Kidney (tissue), 14 donors: ENCODE measurements around the gene PCYT1A. TPM values are rescaled to one million over a fixed set of nuclear protein-coding genes. Genes with fewer than 3 reads are reported as not detected.

Experiments
- DNase-seq, 5 donors: peaks; one replicate each; pipeline ENCODE4 v3.0.0-alpha.2; 2013 to 2020
- FAIRE-seq: peaks from 2 replicates; lab custom pipeline; 2012; peaks lifted over from hg19 to GRCh38; lab: Jason Lieb, UNC
- H3K27ac ChIP-seq, 2 donors: one replicate each; pipeline ENCODE4 v1.7.0; 2013; ENCODE audit warnings: low read depth in 2 of 2, low read length in 2 of 2, inconsistent platforms in 1 of 2
- H3K27me3 ChIP-seq: one replicate; pipeline ENCODE4 v1.7.1; 2013; ENCODE audit warnings: low read length, inconsistent platforms; ENCODE audit not compliant: control insufficient read depth, insufficient read depth
- H3K36me3 ChIP-seq, 3 donors: one replicate each; pipeline versions ENCODE4 v1.7.0 to v1.7.1; 2013; ENCODE audit warnings: low read length in 3 of 3, control low read depth in 1 of 3, inconsistent platforms in 1 of 3; ENCODE audit not compliant: insufficient read depth in 3 of 3, control insufficient read depth in 2 of 3
- H3K4me1 ChIP-seq, 3 donors: one replicate each; pipeline versions ENCODE4 v1.7.0 to v1.7.1; 2013; ENCODE audit warnings: low read length in 3 of 3, inconsistent platforms in 1 of 3, low read depth in 1 of 3; ENCODE audit not compliant: control insufficient read depth in 2 of 3, insufficient read depth in 2 of 3
- H3K4me3 ChIP-seq, 3 donors: one replicate each; pipeline versions ENCODE4 v1.7.0 to v1.8.1; 2013; ENCODE audit warnings: low read length in 3 of 3, control low read depth in 1 of 3, inconsistent platforms in 1 of 3
- H3K9ac ChIP-seq, 3 donors: one replicate each; pipeline versions ENCODE4 v1.7.0 to v1.7.1; 2013; ENCODE audit warnings: low read length in 3 of 3, control low read depth in 1 of 3, inconsistent platforms in 1 of 3
- H3K9me3 ChIP-seq, 3 donors: one replicate each; pipeline versions ENCODE4 v1.7.0 to v1.7.1; 2013; ENCODE audit warnings: low read length in 3 of 3, control low read depth in 1 of 3, inconsistent platforms in 1 of 3; ENCODE audit not compliant: control insufficient read depth in 2 of 3, insufficient read depth in 1 of 3
- CTCF ChIP-seq: IDR thresholded peaks from 3 replicates; pipeline ENCODE4 v1.5.1; 2012; ENCODE audit warnings: mild to moderate bottlenecking, moderate library complexity, borderline replicate concordance; ENCODE audit not compliant: insufficient read depth; ENCODE audit errors: extremely low read depth
- intact Hi-C: fragments of 100-400 bp; cut with DNase I; formaldehyde crosslinking; loops from one replicate; pipeline ENCODE4 v1.11.1; 2022
- polyA plus RNA-seq: library from polyadenylated mRNA; stranded (reverse); fragments of 350-450 nt; fragmentation: Illumina TruSeq; extraction: RNeasy Lipid Tissue Mini Kit (QIAGEN cat#74804); gene quantifications from one replicate; pipeline ENCODE4 v1.2.3, GENCODE V29; 2014; ENCODE audit warnings: low read depth, low replicate concordance; ENCODE audit not compliant: insufficient read depth
- total RNA-seq: library from RNA; stranded (reverse); fragmentation: NEBNext Ultra II Directional; extraction: Animal tissue kit (Norgen Biotek cat#: 25700); gene quantifications from one replicate; pipeline ENCODE4 v1.2.1, GENCODE V29; 2021
- donor health status: control.
- donor health status: control.
- donor health status: control.
- donor health status: control.
- donor health status: control.
- donor health status: DM: yes; HTN: yes; CAD: no.
- donor health status: Normal renal cell carcinoma (clear cell type).

PCYT1A gene
- total and polyA plus RNA-seq, 2 donors from 2014 or later: 19.6 to 57.6 TPM

DNA sequence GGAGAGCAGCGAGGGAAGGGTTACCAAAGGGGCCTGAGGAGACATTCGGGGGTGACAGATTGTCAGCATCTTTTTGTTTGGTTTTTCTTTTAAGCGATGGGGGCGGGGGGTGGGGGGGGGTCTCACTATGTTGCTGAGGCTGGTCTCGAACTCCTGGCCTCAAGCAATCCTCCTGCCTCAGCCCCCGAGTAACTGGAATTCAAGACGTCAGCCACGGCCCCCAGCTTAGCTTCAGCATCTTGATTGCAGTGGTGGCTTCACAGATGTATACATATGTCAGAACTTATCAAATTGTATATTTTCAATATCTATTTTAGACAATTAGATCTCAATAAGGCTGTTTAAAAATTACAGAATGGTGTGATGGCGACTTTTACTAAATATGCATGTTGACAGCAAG lies 107.2 kb downstream of the PCYT1A start:
- Histone ChIP-seq H3K9ac (no peak overlapping the region), H3K27ac (no peak overlapping the region), H3K27me3 (no peaks in the 10 kb centered on the region), H3K36me3 (no peaks in the 10 kb centered on the region), H3K9me3 (no peaks in the 10 kb centered on the region), H3K4me1 (peaks cover 0 to 4% (median 0%) of the 10 kb centered on the region in 3 donors), H3K4me3 (no peak overlapping the region)
- FAIRE-seq (no peak), DNase-seq (no peak)
- intact Hi-C loops: no loop called here
- no peak for TF ChIP-seq CTCF

Other genes starting within 250 kb of the PCYT1A start
- 61.1 TPM for gene TFRC, start 205.6 kb downstream of the PCYT1A start, total RNA-seq
- gene TFRC, start 205.6 kb downstream of the PCYT1A start, polyA plus RNA-seq: 23.7 TPM
- gene ZDHHC19, start 76.3 kb downstream of the PCYT1A start, total RNA-seq: 0.57 TPM
- 0.92 TPM for gene ZDHHC19, start 76.3 kb downstream of the PCYT1A start, polyA plus RNA-seq
- gene SLC51A, start 71.2 kb downstream of the PCYT1A start, total RNA-seq: 0.98 TPM
- gene SLC51A, start 71.2 kb downstream of the PCYT1A start, polyA plus RNA-seq: 6.5 TPM
- gene DYNLT2B, start 30.5 kb upstream of the PCYT1A start, total RNA-seq: 10.5 TPM
- 41.8 TPM for gene DYNLT2B, start 30.5 kb upstream of the PCYT1A start, polyA plus RNA-seq
- 0.50 TPM for gene TM4SF19, start 50.7 kb upstream of the PCYT1A start, total RNA-seq
- not detected for gene TM4SF19, start 50.7 kb upstream of the PCYT1A start, polyA plus RNA-seq
- 46.9 TPM for gene UBXN7, start 144.7 kb upstream of the PCYT1A start, total RNA-seq
- 2.8 TPM for gene UBXN7, start 144.7 kb upstream of the PCYT1A start, polyA plus RNA-seq
- 19.5 TPM for gene RNF168, start 216.0 kb upstream of the PCYT1A start, total RNA-seq
- 3.2 TPM for gene RNF168, start 216.0 kb upstream of the PCYT1A start, polyA plus RNA-seq
- not detected for gene SMCO1, start 227.6 kb upstream of the PCYT1A start, total RNA-seq
- not detected for gene SMCO1, start 227.6 kb upstream of the PCYT1A start, polyA plus RNA-seq